ENCODE results near the gene LRRN4. TPM values are rescaled to one million over a fixed set of nuclear protein-coding genes. Genes with fewer than 3 reads are reported as not detected.
A peak's percentile ranks its signal among the peaks of the same experiment; 100 is the strongest.

LRRN4 gene
- total RNA-seq (2014; rRNA removed; shearing (Covaris generic)), result 0.15 and 0.86 TPM in 2 replicates

DNA sequence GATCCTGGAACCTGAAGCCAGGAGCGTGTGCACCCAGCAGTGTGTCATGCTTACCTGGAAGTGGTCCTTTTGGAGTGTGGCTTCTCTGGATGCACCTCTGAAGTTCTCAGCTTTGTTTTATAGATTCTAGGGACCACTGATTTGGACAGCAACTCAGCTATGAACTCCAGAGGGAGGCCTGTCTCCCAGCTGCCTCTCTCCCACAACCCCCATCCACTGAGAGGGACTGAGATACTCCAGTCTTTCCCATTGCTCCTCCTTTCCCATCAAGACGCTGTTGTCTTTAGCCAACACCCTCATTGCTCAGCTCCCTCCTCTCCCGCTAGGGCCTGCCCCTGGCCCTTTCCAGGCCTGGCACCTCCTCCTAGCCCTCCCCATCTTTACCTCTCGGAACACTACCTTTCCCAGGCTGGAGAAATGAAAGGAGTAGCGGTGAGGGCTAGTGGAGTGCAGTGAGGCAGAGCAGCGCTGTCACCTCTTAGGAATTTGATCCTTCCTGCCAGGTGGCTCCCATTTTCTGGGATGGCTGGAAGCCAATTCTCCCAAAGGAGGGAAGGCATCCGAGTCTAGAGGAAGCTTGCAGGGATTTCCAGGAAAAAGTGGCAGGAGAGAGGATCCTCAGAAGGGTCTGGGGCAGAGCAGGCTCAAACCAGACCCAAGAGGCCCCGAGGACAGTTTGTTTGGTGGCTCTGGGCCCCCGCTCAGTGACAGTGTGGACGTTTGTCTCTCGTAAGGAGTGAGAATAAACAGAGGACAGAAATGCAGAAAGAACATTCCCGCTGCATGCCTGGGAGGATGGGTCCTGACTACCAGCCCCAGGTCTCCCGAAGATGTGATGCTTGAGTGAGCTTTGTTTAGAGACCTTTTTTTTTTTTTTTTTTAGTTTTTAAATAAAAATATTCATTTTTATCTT lies at the start of gene LRRN4:
LRRN4 (minus strand) TSS at position 285 of the 913 bp plus-strand sequence. CDS start 1,261 bp downstream, outside the sequence.
- DNase-seq (ENCODE audit: low read depth), result peak; percentile 75

DNA sequence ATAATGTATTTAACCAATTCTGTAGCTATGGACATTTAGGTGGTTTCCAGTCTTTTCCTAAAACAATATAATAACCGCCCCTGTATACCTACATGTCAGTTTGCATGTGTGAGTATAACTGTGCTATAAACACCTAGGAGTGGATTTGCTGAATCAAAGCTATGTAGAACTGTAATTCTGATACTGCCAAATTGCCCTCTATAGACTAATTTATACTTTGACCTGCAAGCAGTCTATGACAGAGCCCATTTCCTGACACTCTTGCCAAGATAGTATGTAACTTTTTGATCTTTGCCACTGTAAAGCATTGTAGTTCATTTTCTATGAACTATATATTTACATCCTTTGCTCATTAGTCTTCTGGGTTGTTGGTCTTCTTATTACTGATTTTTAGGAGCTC lies 49.4 kb upstream of the LRRN4 start:
- DNase-seq (ENCODE audit: low read depth), result no peak

- no peak for DNase-seq (ENCODE audit: low read depth)
These were observed 47.5 kb upstream of the LRRN4 start for GRCh38 chr20:6101346-6101745.

DNA sequence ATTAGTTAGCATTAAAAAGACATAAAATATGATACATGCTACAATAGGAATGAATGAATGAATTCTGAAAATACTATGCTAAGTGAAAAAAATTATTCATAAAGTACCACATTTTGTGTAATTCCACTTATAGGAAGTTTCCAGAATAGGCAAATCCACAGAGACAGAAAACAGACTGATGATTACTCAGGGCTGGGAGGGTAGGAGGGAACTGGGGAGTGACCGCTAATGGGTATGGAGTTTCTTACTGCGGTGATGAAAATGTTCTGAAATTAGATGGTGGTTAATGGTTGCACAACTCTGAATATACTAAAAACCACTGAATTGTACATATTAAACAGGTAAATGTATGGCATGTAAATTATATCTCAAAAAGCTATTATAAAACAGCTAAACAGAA lies 46.4 kb upstream of the LRRN4 start:
- no peak for DNase-seq (ENCODE audit: low read depth)

GRCh38 chr20:6099819-6100218 lies 46.0 kb upstream of the LRRN4 start:
- DNase-seq (ENCODE audit: low read depth), result no peak

- DNase-seq (ENCODE audit: low read depth), result no peak
These were observed 41.5 kb upstream of the LRRN4 start for GRCh38 chr20:6095409-6095808.

DNA sequence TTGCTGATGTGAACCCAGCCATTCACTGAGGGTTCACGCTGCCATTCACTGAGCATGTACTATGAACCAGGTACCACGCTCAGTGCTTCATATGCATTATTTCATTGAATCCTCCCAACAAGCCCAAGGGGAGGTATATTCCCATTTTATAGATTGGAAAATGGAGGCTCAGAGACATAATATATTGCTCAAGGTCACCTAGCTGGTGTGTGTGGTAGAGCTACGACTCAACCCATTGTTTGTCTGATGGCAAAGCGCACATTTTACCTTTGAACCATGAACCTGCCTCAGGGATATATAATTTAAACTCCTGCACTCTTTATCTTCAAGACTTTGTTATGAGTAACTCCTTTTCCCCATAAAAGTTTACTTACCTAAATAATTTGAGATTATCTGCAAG lies 40.7 kb upstream of the LRRN4 start:
- no peak for DNase-seq (ENCODE audit: low read depth)

DNA sequence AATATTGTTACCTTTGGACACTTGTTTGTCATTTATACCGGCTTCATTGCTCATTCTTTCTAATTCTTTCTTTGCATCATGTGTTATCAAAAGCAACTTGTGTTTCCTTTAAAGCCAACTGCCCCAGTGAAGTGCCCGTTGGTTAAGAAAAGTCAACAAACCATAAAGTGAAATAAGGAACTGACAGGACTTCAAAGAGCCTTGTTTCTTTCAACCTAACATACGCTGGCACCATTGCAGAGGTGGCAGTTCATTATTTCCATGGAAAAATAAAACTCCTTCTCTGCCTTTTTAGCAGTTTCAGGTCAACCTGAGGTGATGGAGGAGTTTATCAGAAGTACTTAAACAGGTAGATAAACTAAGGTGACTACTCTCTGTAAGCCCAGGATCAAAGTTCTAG lies 40.2 kb upstream of the LRRN4 start:
- no peak for DNase-seq (ENCODE audit: low read depth)

DNA sequence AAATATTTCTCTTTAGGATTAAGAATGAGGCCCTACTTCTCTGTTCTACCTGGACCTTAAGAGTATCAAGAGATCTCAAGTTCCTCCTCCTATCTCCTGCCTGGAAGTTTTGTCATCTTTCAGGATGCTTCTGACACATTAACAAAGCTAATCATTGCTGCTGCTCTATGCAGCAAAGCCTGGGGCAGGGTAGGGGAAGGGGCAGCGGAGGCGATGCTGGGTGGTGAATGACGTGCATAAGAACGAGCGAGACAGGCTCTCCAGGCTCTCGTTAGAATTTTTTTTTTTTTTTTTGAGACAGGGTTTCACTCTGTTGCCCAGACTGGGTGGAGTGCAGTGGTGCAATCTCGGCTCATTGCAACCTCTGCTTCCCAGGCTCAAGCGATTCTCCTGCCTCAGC lies 37.8 kb upstream of the LRRN4 start:
- no peak for DNase-seq (ENCODE audit: low read depth)

GRCh38 chr20:6086868-6087267 lies 33.0 kb upstream of the LRRN4 start:
- no peak for DNase-seq (ENCODE audit: low read depth)

- DNase-seq (ENCODE audit: low read depth), result no peak
These were observed 30.1 kb upstream of the LRRN4 start for GRCh38 chr20:6083926-6084325.

DNA sequence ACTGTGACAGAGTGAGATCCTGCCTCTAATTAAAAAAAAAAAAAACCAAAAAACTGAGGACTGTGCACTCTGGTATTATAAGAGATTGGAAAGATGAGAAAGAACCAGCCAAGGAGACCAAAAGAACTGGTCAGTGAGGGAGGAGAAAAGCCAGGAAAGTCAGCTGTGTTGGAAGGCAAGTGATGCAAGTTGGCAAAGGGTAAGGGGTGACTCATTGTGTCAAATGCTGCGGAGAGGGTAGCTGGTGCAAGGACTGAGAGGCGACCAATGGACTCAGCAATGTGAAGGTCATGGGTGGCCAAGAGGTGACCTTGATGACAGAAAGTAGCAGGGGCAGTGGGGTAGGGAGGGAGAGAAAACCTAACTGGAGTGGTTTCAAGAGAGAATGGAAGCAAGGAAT lies 27.4 kb upstream of the LRRN4 start:
- peak; percentile 14 for DNase-seq (ENCODE audit: low read depth)

GRCh38 chr20:6079016-6079415 lies 25.2 kb upstream of the LRRN4 start:
- no peak for DNase-seq (ENCODE audit: low read depth)

- no peak for DNase-seq (ENCODE audit: low read depth)
These were observed 21.8 kb upstream of the LRRN4 start for GRCh38 chr20:6075428-6076219.

GRCh38 chr20:6074784-6075183 lies 20.9 kb upstream of the LRRN4 start:
- DNase-seq (ENCODE audit: low read depth), result no peak

GRCh38 chr20:6074145-6074561 lies 20.3 kb upstream of the LRRN4 start:
- DNase-seq (ENCODE audit: low read depth), result no peak

GRCh38 chr20:6070829-6071695 lies 17.2 kb upstream of the LRRN4 start:
- DNase-seq (ENCODE audit: low read depth), result no peak

DNA sequence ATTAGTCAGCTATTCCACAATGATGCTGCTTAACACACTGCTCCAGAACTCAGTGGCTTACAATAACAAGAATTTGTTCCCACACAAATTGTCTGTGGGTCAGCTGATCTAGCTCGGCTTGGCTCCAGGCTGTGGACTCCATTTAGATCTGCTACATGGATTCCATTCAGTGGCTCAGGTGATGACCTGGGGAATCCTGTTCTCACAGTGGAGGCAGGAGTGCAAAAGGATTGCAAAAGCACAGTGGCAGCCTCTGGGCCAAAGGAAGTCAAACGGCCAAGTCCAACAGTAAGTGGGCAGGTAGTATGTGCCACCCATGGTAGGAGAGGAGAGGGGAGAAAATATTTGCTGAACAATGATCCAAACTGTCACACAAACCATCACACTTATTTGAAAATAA lies 15.8 kb upstream of the LRRN4 start:
- DNase-seq (ENCODE audit: low read depth), result no peak

DNA sequence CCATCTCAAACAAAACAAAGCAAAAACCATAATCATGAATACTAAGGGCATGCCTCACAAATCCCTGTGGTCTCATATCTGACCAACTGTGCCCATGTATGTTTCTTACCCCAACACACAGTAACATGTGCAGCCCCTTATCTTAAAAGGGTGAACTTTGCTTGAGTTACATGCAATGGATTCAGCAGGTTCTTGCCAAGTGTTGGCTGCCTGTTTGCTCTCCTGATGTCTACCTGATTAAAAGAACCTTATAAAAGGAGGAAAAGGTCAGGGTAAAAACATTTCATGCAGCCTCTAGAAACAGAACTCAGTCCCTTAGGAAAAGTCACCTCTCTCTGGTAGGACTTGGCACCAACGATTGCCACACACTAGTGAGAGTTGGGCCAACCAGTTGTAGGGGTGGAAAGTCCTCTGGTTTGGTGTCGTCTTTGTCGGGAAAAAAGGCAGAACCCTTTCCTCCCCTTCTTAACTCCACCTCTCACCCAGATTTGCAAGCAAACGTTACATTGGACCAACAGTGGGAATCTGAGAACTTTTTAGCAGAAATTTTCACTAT lies 14.0 kb upstream of the LRRN4 start:
- DNase-seq (ENCODE audit: low read depth), result no peak

DNA sequence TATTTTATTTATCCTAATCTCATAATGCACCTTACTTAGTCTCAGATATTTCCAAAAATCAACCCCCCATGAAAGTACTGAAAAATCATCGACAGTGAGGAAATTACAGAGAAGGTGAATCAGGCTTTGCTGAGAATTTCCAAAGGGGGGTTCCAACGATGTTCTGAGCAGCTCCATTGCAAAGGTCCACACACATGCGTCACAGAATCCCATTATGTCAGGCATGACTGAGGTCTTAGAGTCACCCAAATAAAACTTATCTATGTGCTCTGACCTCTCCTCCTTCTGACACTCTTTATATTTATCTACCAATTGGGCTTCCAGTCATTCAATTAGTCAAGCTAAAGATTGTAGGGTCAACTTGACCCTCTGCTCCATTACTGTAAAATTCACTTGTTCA lies 12.7 kb upstream of the LRRN4 start:
- no peak for DNase-seq (ENCODE audit: low read depth)

DNA sequence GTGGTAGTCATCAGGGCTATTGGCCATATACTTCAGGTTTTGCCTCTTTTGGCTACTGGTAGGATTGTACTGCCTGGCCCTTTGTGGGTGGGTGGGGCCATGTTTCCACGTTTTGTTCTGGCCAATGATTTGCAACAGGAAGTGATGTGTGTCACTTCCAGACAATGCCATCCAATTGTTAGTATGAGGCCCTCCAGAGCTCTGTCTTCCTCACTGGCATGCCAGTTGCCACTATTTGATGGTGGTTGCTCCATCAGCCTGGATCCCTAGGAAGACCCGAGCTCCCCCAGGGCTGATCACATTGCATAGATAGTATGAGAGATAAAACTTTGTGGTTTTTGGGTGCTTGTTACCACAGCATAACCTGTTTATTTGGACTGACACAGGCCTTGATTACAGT lies 7.7 kb upstream of the LRRN4 start:
- no peak for DNase-seq (ENCODE audit: low read depth)

- DNase-seq (ENCODE audit: low read depth), result no peak
These were observed 6.4 kb upstream of the LRRN4 start for GRCh38 chr20:6060213-6060612.
